ENCODE measurements around the gene ASF1B.

Gene ASF1B

DNA sequence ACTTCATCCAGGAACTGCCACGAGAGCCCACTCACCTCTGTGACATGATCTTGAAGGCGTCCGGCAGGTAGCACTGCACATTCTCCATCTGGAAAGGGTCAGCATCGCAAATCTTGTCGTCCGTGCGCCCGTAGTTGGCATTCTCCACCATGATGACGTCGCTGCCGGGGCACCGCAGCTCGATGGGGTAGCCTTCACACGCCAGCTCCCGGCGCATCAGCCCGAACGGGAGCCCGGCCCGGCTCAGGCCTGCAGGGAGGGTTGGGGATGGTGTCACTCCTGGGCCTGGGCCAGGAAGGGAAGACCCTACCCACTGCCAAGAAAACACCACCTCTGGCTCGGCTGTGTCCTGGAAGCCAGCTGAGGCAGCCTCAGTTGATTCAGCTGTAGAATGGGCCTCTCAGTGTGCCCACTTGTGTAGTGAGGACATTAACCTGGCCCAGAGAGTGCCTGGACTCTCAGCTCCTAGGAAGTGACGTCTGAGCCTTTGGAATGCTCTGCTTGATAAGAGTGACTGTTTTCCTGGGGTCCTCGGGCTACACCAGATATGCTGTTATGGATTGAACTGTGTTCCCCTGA, 41.2 kb upstream of the ASF1B start:
- no peak for DNase-seq (ENCODE audit: low read depth)
- H3K4me3 ChIP-seq (ENCODE audit: control insufficient read depth, low read depth, low read length), result no peak overlapping the region
- TF ChIP-seq, protein P1, sequence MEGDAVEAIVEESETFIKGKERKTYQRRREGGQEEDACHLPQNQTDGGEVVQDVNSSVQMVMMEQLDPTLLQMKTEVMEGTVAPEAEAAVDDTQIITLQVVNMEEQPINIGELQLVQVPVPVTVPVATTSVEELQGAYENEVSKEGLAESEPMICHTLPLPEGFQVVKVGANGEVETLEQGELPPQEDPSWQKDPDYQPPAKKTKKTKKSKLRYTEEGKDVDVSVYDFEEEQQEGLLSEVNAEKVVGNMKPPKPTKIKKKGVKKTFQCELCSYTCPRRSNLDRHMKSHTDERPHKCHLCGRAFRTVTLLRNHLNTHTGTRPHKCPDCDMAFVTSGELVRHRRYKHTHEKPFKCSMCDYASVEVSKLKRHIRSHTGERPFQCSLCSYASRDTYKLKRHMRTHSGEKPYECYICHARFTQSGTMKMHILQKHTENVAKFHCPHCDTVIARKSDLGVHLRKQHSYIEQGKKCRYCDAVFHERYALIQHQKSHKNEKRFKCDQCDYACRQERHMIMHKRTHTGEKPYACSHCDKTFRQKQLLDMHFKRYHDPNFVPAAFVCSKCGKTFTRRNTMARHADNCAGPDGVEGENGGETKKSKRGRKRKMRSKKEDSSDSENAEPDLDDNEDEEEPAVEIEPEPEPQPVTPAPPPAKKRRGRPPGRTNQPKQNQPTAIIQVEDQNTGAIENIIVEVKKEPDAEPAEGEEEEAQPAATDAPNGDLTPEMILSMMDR (IDR thresholded peaks at IDR 0.05; ENCODE audit: control insufficient read depth, insufficient read depth, low read depth, low read length, missing control alignments), result no peak

DNA sequence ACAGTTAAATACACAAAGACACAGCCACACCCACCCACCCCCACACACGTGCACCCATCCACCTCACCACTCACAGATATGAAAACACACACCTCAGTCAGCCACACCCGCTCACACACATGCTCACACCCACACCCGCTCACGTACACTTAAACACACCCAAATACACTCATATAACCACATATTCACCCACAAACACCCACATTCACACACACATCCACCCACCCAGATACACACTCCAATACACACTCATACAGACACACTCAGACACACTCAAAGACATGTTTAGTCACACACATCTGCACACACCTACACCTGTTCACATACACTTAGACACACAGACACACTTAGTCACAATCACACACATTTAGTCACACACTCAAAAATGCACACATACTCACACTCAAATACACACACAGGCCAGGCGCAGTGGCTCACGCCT, 39.0 kb upstream of the ASF1B start:
- H3K4me3 ChIP-seq (ENCODE audit: control insufficient read depth, low read depth, low read length), result no peak overlapping the region
- TF ChIP-seq, protein P1 (IDR thresholded peaks at IDR 0.05; ENCODE audit: control insufficient read depth, insufficient read depth, low read depth, low read length, missing control alignments), result no peak
- no peak for DNase-seq (ENCODE audit: low read depth)

DNA sequence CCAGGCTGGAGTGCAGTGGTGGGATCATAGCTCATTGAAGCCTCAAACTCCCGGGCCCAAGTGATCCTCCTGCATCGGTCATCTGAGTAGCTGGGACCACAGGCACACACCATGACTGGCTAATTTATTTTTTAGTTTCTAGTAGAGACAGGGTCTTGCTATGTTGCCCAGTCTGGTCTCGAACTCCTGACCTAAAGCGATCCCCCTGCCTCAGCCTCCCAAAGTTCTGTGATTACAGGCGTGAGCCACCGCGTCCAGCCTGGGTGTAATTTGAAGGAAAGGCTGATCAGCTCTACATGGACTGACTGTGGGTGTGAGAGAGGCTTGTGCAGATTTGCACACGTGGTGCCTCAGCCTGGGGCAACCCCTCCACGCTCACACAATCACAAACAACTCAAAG, 38.5 kb upstream of the ASF1B start:
- no peak for DNase-seq (ENCODE audit: low read depth)
- TF ChIP-seq, protein P1 (IDR thresholded peaks at IDR 0.05; ENCODE audit: control insufficient read depth, insufficient read depth, low read depth, low read length, missing control alignments), result no peak
- H3K4me3 ChIP-seq (ENCODE audit: control insufficient read depth, low read depth, low read length), result no peak overlapping the region

DNA sequence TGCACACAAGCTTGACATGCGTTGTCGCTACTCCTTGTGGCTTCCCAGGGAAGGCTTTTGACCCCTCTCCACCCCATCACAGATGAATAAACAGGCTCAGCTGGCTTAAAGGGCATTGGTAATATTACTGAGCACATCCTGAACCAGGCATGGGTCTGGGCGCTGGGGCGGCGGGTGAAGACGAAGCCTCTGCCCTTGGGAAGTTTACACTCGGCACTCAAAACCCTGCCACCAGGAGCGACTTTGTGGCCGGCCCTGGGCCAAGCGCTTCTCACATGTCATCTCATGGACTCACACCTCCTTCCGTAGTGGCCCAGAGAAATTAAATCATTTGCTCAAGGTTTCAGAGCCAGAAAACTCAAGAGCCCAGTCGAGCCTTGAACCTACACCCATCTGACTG, 32.6 kb upstream of the ASF1B start:
- DNase-seq (ENCODE audit: low read depth), result no peak
- H3K4me3 ChIP-seq (ENCODE audit: control insufficient read depth, low read depth, low read length), result no peak overlapping the region
- TF ChIP-seq, protein P1 (IDR thresholded peaks at IDR 0.05; ENCODE audit: control insufficient read depth, insufficient read depth, low read depth, low read length, missing control alignments), result no peak

DNA sequence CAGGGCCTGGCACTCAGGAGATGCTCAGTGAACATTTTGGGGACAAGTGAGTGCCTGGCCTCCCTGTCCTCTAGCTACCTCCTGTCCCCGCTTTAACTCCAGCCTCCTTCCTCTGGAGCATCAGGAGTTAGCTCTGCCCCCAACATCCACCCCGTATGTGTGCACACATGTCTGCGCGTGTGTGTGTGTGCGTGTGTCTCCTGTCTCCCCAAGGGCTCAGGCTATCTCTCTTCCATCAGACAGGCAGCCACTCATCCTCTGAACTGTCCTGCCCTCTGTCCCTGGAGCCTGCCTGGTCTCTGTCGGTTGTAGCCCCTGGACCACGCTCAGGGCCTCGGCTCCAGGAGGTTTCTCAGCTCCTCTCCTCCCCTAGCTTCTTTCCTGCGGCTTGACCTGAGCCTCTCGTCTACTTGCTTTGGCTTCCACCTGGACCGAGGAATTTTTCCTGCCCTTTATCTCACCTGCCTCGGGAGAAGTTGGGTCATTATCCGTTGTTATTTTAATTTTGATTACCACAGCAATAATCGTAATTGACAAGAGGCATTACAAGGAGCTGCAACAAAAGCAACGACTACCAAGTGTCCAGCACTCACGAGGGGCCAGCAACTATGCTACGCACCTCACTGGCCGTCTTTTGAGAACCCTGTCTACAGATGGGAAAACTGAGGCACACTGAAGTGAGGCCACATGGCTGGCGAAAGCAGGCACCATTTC, 32.0 kb upstream of the ASF1B start:
- no peak for DNase-seq (ENCODE audit: low read depth)
- TF ChIP-seq, protein P1 (IDR thresholded peaks at IDR 0.05; ENCODE audit: control insufficient read depth, insufficient read depth, low read depth, low read length, missing control alignments), result no peak
- H3K4me3 ChIP-seq (ENCODE audit: control insufficient read depth, low read depth, low read length), result no peak overlapping the region

DNA sequence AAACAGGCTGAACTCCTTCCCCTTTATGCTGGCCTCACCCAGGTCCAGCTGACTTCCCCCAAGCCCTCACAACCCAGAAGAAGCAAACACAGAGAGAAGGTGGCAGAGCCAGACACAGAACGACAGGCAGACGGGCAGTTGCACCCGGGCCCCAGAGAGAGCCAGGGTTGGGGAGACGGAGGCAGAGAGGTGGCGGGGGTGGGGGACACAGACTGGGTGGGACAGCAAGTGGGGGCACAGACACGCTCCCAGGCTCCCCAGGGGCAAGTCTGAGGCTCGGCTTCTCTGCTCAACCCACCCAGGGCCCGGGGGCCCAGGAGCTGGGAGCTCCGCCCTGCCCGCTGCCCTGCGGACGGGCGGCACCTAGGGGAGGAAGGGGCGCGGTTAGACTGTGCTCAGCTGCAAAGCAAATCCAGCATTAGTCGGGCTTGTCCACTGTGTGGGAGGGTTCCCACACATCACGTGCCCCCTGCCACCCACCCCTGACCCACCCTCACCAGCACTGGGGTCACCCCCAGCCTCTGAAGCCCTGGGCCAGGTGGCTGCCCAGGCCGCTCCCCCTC, 31.3 kb upstream of the ASF1B start:
- DNase-seq (ENCODE audit: low read depth), result no peak
- no peak overlapping the region for H3K4me3 ChIP-seq (ENCODE audit: control insufficient read depth, low read depth, low read length)
- TF ChIP-seq, protein P1 (IDR thresholded peaks at IDR 0.05; ENCODE audit: control insufficient read depth, insufficient read depth, low read depth, low read length, missing control alignments), result no peak

Measured in AG09309 (cell line).